GDM1 (cell line): ENCODE results near the gene TBC1D8B.
"Not testable (repeated sequence)": the region's sequence is repeated elsewhere in the genome, so short reads cannot be mapped to it uniquely, and the experiment has no call there.

Source experiments
- DNase-seq: peaks from one replicate; lab custom pipeline; 2025; lab: John Stamatoyannopoulos, UW

TBC1D8B gene

DNA sequence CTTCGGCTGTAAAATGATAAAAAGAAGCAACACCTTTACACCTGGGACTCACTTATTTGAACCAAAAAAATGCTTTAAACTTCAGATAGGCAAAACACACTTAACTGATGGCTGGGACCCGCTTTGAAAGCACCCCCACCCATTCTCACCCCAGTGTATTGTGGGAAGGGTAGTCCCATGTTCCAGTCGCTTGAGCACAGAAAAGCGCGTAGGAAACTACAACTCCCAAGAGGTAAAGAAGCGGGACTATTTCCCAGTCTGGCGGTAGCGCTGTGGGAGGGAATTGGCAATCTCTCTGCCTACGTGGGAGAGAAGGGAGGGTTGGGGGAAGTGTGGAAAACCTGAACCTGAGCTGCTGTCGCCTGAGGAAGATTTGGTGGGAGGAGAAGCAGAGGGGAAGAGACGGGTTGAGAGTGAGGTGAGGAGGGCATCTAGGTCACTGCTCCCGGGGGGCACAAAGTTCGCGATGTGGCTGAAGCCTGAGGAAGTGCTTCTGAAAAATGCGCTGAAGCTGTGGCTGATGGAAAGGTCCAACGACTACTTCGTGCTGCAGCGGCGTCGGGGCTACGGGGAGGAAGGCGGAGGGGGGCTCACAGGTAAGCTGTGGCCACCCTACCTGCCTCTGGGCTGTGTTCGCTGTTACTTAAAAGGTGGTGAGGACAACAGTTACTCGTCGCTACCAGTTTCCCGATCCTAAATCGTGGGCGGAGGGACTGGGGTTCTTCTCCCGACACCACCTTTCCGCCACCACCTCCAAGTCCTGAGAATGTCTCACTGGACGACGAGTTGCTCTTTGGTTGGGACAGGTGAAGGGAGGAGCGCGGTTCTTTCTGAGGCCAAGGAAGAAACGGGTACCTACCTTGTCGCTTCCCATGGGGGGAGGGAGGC is at the start of gene TBC1D8B:
TSS of gene TBC1D8B (plus strand) at position 286 of the 888 bp plus-strand sequence. CDS start at position 467, 181 bp downstream.
- DNase-seq: peak; percentile 65

DNA sequence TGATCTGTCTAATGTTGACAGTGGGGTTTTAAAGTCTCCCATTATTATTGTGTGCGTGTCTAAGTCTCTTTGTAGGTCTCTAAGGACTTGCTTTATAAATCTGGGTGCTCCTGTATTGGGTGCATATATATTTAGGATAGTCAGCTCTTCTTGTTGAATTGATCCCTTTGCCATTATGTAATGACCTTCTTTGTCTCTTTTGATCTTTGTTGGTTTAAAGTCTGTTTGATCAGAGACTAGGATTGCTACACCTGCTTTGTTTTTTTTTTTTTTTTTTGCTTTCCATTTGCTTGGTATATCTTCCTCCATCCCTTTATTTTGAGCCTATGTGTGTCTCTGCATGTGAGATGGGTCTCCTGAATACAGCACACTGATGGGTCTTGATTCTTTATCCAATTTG is 33.2 kb upstream of the TBC1D8B start:
- not testable (repeated sequence) for DNase-seq

DNA sequence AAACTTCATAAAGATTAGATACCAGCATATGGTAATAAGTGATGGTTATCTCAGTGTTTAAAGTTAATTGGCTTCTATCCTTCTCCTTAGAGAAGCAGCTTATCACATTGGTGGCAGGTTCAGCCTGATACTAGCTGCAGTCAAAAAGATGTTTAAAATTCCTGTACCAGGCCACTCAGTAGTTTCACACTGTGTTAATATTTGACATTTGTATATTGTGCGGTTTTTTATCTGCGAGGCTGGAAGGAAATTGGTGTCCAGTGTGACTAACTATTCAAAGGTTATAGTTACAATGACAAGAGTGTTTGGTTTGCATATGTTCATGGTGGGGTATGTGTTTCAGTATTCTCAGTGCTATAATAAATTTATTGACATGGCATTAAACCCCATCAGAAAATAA is 27.5 kb upstream of the TBC1D8B start:
- DNase-seq: no peak

DNA sequence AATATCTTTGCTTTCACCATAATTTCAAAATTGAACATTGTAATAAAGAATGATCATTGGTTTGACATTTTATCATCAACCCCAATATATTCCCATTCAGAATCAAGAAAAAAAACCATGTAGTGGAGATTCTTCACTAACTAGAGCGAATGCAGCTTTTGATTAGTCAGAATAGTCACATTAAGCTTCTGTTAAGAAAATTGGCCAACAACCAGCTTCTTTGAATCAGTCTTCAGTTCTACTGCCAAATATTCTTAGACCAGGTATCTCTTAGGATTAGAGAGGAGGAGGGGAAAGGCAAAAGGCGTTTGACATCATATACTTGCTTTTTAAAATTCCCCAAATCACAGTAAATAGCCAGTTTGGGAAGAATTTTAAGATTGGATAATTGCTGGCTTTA is 22.2 kb upstream of the TBC1D8B start:
- no peak for DNase-seq

DNA sequence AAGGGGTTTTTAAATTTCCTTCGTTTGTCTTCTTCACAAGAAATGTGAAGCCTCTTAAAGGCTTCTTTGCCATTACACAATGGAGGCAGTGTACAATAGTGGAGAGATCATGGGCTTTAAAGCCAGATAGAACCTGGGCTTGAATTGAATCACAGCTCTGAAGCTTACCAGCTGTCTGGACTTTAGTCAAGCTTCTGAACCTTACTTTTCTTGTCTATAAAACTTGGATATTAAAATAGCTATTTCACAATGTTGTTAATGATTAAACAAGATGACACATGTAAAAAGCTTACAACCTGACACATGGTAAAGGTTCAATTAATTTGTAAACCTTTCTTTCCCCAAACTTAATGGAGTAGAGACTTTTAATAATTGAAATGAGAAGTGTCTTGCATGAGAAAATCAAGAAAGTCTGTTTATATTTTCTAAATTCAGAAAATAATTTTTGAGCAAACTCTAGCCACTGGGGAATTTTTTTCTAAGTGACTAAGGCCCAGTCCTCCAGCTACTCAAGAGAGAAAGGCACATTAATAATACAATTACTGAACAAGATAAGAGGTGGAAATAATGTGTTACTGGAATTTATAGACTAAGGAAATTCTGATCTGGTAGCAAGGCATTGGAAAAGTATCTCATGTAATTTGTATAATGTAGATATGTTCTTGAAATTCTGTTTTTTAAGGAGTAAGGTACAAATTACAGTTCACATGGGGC is 21.7 kb upstream of the TBC1D8B start:
- no peak for DNase-seq

GRCh38 chrX:106783716-106784115 is 18.8 kb upstream of the TBC1D8B start:
- no peak for DNase-seq

DNA sequence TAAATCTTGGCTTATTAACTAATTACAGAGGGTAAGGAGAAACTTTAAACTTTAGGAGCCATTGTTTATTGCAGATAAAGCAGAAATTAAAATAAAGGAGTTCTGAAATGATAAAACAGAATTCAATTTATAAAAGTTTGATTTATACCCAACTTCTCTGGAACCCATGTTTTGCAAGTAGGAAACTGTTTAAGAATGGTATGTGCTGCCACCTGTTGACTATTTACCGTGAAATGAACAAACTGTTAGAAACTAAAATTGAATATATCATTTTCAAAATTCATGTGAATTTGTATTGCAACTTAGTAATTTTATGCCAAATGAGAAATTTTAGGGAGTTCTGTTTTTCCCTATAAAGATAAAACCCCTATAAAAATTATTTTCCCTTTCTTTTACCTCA is 11.0 kb upstream of the TBC1D8B start:
- no peak for DNase-seq

DNA sequence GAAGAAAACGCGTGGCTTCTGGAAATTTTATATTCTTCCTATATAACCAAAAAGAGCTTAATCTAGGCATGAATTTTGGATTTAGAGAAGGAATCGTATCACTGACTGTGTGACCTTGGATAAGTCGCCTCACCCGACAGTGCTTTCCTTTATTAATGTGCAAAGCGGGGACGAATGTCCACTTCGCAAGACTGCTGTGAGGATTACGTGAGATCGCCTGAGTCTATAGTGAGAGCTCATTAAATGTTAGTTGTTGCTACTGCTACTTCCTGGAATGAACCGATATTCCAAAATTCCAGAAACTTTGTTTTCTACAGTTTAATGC is 448 bp upstream of the TBC1D8B start:
- no peak for DNase-seq

- no peak for DNase-seq
These were observed 8.8 kb downstream of the TBC1D8B start for GRCh38 chrX:106811131-106811910.

DNA sequence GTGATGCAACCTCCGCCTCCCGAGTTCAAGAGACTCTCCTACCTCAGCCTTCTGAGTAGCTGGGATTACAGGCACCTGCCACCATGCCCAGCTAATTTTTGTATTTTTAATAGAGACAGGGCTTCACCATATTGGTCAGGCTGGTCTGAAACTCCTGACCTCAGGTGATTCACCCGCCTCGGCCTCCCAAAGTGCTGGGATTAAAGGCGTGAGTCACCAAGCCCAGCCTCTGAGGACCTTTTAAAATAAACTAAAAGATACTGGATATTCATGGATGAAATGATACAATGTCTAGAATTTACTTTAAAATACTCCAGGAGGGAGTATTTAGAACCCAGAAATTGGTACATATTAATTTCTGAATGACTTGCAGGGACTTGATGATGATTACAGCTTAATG is 10.5 kb downstream of the TBC1D8B start:
- DNase-seq: not testable (repeated sequence)

DNA sequence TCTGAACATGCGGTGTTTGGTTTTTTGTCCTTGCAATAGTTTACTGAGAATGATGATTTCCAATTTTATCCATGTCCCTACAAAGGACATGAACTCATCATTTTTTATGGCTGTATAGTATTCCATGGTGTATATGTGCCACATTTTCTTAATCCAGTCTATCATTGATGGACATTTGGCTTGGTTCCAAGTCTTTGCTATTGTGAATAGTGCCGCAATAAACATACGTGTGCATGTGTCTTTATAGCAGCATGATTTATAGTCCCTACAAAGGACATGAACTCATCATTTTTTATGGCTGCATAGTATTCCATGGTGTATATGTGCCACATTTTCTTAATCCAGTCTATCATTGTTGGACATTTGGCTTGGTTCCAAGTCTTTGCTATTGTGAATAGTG is 11.6 kb downstream of the TBC1D8B start:
- DNase-seq: not testable (repeated sequence)

DNA sequence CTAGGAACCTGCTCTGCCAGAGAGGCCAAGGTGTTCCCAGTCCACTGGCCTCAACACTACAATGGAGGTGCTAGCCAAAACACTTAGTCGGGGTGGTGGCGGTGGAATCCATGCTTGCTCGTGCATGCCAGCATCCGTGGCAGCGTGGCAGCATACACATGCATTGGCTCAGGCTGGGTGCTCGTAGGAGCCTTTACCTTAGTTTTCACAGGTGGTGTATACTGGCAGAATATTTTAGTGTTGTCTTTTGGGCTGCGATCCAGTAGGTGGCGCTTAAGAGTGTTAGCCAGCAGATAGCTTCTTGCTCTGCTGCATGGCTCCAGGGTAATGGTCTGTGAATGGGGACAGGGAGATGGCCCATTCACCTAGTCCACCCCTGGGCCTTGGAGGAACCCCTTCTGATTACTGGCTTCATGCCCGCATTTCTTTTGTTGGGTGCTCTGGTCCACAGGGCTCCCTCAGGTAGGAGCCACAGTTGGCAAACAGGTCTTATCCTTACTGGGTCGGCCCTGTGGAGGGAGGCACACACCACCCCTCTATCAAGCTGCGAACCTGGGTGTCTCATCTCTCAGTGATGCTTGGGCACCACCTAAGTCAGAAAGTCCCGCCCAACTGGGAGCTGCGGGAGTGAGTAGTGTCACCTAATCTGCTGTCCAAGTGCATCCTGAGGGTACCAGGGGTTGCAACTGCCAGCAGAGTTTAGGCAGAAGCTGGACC is 60.7 kb downstream of the TBC1D8B start:
- no peak for DNase-seq

- DNase-seq: no peak
These were observed 61.2 kb downstream of the TBC1D8B start for GRCh38 chrX:106863697-106864096.

GRCh38 chrX:106872796-106873195 is 70.3 kb downstream of the TBC1D8B start:
- not testable (repeated sequence) for DNase-seq

- no peak for DNase-seq
These were observed 71.6 kb downstream of the TBC1D8B start for GRCh38 chrX:106874075-106874474.

DNA sequence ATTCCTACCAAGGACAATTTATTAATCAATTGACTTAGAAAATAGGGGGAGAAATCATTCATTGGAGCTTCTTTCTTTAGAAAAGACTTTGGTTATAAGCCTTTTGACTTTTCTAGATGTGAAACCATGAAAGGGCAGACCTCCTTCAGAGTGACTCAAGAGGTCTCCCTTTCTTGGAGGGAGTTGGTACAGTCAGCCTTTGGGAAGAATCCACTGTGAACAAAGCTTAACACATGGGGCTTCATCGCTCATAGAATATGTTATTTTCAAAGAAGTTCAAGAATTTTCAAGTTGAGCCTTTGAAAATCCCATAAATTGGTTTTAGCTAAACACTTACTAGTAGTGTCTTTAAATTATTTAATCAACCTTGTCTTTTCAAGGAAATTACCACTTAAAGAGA is 72.7 kb downstream of the TBC1D8B start:
- DNase-seq: no peak

GRCh38 chrX:106889468-106889867 is 87.0 kb downstream of the TBC1D8B start:
- DNase-seq: no peak

GRCh38 chrX:106891762-106892460 is 89.4 kb downstream of the TBC1D8B start:
- DNase-seq: no peak

DNA sequence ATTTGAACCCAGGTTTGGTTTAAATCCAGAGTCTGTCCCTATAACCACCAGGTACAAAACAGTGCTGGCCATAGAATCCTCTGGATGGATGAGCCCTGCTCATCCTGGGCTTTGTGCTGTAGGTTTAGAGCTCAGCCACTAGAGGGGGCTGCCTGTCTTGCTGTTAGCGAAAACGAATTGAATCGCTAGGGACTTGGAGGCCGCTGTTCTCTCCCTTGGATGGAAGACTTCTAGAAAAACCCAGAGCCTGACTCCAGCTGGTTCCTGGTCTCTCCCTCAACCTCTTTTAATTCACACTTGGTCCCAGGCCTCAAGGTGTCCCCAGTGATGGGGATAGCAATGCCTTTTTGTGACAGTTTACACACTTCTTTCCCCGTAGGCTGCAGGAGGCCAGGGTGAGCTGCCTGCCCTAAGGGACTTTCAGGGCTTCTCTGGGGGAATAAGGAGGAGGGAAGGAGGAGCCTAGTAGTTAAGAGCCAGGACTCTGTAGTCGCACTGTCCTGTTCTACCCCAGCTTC is 92.0 kb downstream of the TBC1D8B start:
- peak; percentile 38 for DNase-seq

DNA sequence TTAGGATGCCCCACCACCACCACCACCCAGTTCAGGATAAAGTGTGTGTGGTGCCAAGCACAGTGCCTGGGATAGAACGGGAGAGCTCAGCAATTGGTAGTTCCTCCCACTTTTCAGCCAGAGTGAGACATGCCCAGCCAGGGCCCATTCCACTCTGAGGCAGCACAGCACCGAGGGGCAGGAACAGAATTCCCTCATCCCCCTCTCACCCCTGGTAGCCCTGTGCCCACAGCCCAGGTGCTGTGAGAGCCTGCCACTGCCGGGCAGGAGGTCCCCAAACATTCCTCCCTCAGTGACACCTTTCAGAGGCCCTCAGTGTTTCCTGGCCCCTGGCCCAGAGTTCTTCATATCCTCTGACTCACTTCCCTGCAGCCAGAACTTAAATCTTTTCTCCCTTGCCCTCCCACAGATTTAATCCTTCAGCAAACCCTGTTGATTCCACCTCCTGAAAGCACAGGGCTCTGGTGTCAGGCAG is 92.5 kb downstream of the TBC1D8B start:
- DNase-seq: no peak

- DNase-seq: no peak
These were observed 94.8 kb downstream of the TBC1D8B start for GRCh38 chrX:106897259-106897658.
